HEK293T (cell line): ENCODE data around the gene KIF5C.

Source experiments
- BHLHE40 ChIP-seq: fragments of 450-650 bp; IDR thresholded peaks from 2 replicates; pipeline ENCODE4 v1.6.1; 2016; ENCODE audit warnings: mild to moderate bottlenecking, moderate library complexity, borderline replicate concordance
- FOXK2 ChIP-seq: fragments of 450-650 bp; IDR thresholded peaks from 2 replicates; pipeline ENCODE4 v1.6.1; 2016; ENCODE audit warnings: mild to moderate bottlenecking
- FOXM1 ChIP-seq: fragments of 450-650 bp; IDR thresholded peaks from 2 replicates; pipeline ENCODE4 v1.6.1; 2017; ENCODE audit warnings: mild to moderate bottlenecking, borderline replicate concordance
- SP1 ChIP-seq: fragments of 450-650 bp; IDR thresholded peaks from 2 replicates; pipeline ENCODE4 v1.6.1; 2017
- SUZ12 ChIP-seq: fragments of 450-650 bp; IDR thresholded peaks from 2 replicates; pipeline ENCODE4 v1.6.1; 2016; ENCODE audit warnings: mild to moderate bottlenecking

- TF ChIP-seq SUZ12 (no peak), FOXK2 (no peak), SP1 (no peak), FOXM1 (no peak), BHLHE40 (no peak)
These were observed 164.2 kb downstream of the KIF5C start for GRCh38 chr2:149039213-149039724.
